Measurements from ENCODE around the gene RBM4. TPM values are rescaled to one million over a fixed set of nuclear protein-coding genes. Genes with fewer than 3 reads are reported as not detected.

Gene RBM4
- total and polyA plus RNA-seq, 2 of the 13 experiments (the other 11 are each of a cell fraction or from before 2014, with no cell fraction given), result 126 to 136 TPM

DNA sequence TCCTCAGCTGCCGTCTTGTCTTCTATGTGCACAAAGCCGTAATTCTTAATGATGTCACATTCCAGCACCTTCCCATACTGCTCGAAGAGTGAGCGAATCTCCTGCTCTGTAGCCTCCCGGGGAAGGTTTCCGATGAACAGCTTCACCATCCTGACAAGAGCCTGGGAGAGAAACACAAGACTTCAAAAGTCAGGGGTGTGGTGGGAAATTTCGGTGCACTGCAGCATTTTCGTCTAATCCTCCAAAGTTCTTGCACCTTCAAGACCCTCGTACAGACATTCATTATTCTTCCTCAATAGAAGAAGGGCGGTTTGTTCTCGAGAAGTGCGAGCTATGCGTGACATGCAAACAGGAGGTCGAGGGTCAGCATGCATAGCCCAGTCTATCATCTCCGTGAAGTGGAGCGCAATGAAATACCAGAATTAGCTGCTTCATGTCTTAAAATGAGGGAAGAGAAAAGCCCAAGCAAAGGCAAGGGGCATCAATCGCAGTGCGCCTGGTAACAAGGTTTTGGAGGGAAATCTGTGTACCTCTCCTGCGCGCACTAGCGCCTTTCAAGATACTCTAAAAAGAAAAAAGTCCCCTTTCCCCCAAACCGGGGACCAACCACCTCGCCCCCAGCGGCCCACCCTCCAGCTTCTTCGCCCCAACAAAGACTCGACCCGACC, 38.6 kb downstream of the RBM4 start:
- in situ Hi-C loops (cut with HindIII; ENCODE audit: extremely low pct_ligation_motif_present, low pct_unique_long_range_greater_than_20kb), result no loop called here
- Histone ChIP-seq H3K4me2 (ENCODE audit: low read depth, low read length) (peak overlapping the region; percentile 100), H3K4me3 (replicated peaks in 1 of 3; ENCODE audit: insufficient read depth in 1 of 3, low read depth in 2 of 3, low read length in 3 of 3) (peak overlapping the region; percentile 60 to 83 (median 82)), H3K9me3 (ENCODE audit: low read length) (no peaks in the 10 kb centered on the region), H3K9ac (ENCODE audit: insufficient read depth, low read depth, low read length) (peak overlapping the region; percentile 81), H3K27me3 (ENCODE audit: control insufficient read depth in 1 of 2, insufficient read depth in 2 of 2, low read length in 2 of 2) (no peaks in the 10 kb centered on the region), H3K36me3 (replicated peaks in 1 of 2; ENCODE audit: control insufficient read depth in 1 of 2, insufficient read depth in 2 of 2, low read length in 2 of 2) (peaks cover 1 to 4% of the 10 kb centered on the region in 2 experiments; a peak in 1 of 5 replicates), H3K79me2 (ENCODE audit: insufficient read depth, low read length) (peaks cover 37% of the 10 kb centered on the region), H2AFZ (ENCODE audit: low read length) (no peak overlapping the region), H3K4me1 (ENCODE audit: insufficient read depth, low read length) (peaks cover 41% of the 10 kb centered on the region), H4K20me1 (ENCODE audit: insufficient read depth, low read length) (peaks cover 2% of the 10 kb centered on the region; the same call in 1 of the 2 replicates), H3K27ac (ENCODE audit: extremely low read length, insufficient read depth, low read length) (peak overlapping the region; percentile 87)
- intact Hi-C loops (cut with micrococcal nuclease; ENCODE audit: unreplicated experiment), result loop anchor here (5.0 kb wide), 1 partner anchor 85 kb away; the partner anchor contains the start of genes CCDC87 and CCS
- ChIA-PET POLR2A (interaction anchor here (0.8 to 3.1 kb wide), 23 partner anchors 10 to 408 kb away, joined by 3 to 52 read pairs (median 9); partner anchors contain the start of genes ACTN3, BBS1, CCDC87 and CCS), CTCF (ENCODE audit: low intra/inter-chr PET ratio, low total read pairs) (interaction anchor here (1.9 to 3.0 kb wide), 3 partner anchors 97 to 269 kb away, joined by 5 to 34 read pairs (median 28); partner anchors contain the start of gene MRPL11)
- ATAC-seq (no peak), FAIRE-seq (no peak), DNase-seq (ENCODE audit: low spot score) (no peak)
- 44% methylated on average over 24 of the region's 27 CpGs for WGBS (ENCODE audit: low lambda C conversion rate)
- no TSS peak for BruUV-seq (replicated peaks)
- TF ChIP-seq ZNF546 (CRISPR knock-in tag; conservative IDR thresholded peaks at IDR 0.05) (no peak), PTBP1 (IDR thresholded peaks at IDR 0.05; ENCODE audit: low read depth, low read length, poor library complexity, severe bottlenecking) (no peak), ZNF709 (CRISPR knock-in tag; IDR thresholded peaks at IDR 0.05) (no peak), HHEX (CRISPR knock-in tag; IDR thresholded peaks at IDR 0.05) (no peak), PITX1 (CRISPR knock-in tag; IDR thresholded peaks at IDR 0.05) (no peak), ATF1 (CRISPR knock-in tag; IDR thresholded peaks at IDR 0.05) (no peak), ZNF326 (CRISPR knock-in tag; IDR thresholded peaks at IDR 0.05; ENCODE audit: borderline replicate concordance) (no peak), HDAC2 (CRISPR knock-in tag; IDR thresholded peaks at IDR 0.05) (no peak), TBL1XR1 (IDR thresholded peaks at IDR 0.05; ENCODE audit: borderline replicate concordance, low read length, partially characterized antibody) (no peak), RORA (CRISPR knock-in tag; IDR thresholded peaks at IDR 0.05) (no peak), THRA (CRISPR knock-in tag; IDR thresholded peaks at IDR 0.05; ENCODE audit: borderline replicate concordance) (no peak), FOSL2 (CRISPR knock-in tag; IDR thresholded peaks at IDR 0.05) (no peak), RFXAP (CRISPR knock-in tag; IDR thresholded peaks at IDR 0.05; ENCODE audit: borderline replicate concordance) (no peak), ZNF101 (CRISPR knock-in tag; IDR thresholded peaks at IDR 0.05; ENCODE audit: borderline replicate concordance, low read depth) (0 out of 2 replicates have a peak, but pooled peaks have one; percentile 7), PRPF4 (IDR thresholded peaks at IDR 0.05; ENCODE audit: low read depth, low read length, poor library complexity, severe bottlenecking) (peak; percentile 91)
- TF ChIP-seq, protein P1, sequence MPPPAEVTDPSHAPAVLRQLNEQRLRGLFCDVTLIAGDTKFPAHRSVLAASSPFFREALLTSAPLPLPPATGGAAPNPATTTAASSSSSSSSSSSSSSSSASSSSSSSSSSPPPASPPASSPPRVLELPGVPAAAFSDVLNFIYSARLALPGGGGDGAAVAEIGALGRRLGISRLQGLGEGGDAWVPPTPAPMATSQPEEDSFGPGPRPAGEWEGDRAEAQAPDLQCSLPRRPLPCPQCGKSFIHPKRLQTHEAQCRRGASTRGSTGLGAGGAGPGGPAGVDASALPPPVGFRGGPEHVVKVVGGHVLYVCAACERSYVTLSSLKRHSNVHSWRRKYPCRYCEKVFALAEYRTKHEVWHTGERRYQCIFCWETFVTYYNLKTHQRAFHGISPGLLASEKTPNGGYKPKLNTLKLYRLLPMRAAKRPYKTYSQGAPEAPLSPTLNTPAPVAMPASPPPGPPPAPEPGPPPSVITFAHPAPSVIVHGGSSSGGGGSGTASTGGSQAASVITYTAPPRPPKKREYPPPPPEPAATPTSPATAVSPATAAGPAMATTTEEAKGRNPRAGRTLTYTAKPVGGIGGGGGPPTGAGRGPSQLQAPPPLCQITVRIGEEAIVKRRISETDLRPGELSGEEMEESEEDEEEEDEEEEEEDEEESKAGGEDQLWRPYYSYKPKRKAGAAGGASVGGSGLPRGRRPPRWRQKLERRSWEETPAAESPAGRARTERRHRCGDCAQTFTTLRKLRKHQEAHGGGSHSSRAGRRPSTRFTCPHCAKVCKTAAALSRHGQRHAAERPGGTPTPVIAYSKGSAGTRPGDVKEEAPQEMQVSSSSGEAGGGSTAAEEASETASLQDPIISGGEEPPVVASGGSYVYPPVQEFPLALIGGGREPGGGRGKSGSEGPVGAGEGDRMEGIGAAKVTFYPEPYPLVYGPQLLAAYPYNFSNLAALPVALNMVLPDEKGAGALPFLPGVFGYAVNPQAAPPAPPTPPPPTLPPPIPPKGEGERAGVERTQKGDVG (CRISPR knock-in tag; IDR thresholded peaks at IDR 0.05; ENCODE audit: borderline replicate concordance), result 0 out of 2 replicates have a peak, but pooled peaks have one; percentile 14
- TF ChIP-seq, protein P2, sequence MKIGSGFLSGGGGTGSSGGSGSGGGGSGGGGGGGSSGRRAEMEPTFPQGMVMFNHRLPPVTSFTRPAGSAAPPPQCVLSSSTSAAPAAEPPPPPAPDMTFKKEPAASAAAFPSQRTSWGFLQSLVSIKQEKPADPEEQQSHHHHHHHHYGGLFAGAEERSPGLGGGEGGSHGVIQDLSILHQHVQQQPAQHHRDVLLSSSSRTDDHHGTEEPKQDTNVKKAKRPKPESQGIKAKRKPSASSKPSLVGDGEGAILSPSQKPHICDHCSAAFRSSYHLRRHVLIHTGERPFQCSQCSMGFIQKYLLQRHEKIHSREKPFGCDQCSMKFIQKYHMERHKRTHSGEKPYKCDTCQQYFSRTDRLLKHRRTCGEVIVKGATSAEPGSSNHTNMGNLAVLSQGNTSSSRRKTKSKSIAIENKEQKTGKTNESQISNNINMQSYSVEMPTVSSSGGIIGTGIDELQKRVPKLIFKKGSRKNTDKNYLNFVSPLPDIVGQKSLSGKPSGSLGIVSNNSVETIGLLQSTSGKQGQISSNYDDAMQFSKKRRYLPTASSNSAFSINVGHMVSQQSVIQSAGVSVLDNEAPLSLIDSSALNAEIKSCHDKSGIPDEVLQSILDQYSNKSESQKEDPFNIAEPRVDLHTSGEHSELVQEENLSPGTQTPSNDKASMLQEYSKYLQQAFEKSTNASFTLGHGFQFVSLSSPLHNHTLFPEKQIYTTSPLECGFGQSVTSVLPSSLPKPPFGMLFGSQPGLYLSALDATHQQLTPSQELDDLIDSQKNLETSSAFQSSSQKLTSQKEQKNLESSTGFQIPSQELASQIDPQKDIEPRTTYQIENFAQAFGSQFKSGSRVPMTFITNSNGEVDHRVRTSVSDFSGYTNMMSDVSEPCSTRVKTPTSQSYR (CRISPR knock-in tag; IDR thresholded peaks at IDR 0.05; ENCODE audit: borderline replicate concordance), result no peak

Measured in HepG2 (cell line).